Activated CD4-positive, alpha-beta T cell treated with anti-CD3 and anti-CD28 coated beads for 36 hours (primary cell): ENCODE results near the gene ZNF714. TPM values are rescaled to one million over a fixed set of nuclear protein-coding genes. Genes with fewer than 3 reads are reported as not detected.
A peak's percentile ranks its signal among the peaks of the same experiment; 100 is the strongest.

Source experiments
- ATAC-seq: fragments of 200-7000 bp; cut with Tn5 transposase; one replicate; pipeline ENCODE4 v1.10.0; 2021; ENCODE audit warnings: mild to moderate bottlenecking, moderate library complexity
- CTCF ChIA-PET: fragments of 350-600 bp; sonication (Branson Sonifier 250); formaldehyde crosslinking; loops from one replicate; lab custom pipeline; 2021; ENCODE audit warnings: antibody characterized with exemption; lab: Charles Lee
- POLR2A ChIA-PET: fragments of 350-600 bp; sonication (Branson Sonifier 250); formaldehyde crosslinking; loops from one replicate; lab custom pipeline; 2021; ENCODE audit warnings: antibody characterized with exemption, inconsistent platforms; lab: Charles Lee
- DNase-seq: peaks from one replicate; pipeline ENCODE4 v3.0.0-alpha.2; 2020
- H3K27ac Mint-ChIP-seq: one replicate; pipeline ENCODE4 v1.8.0; 2021; ENCODE audit warnings: mixed read lengths
- H3K27me3 Mint-ChIP-seq: one replicate; pipeline ENCODE4 v1.8.0; 2021; ENCODE audit warnings: mixed read lengths
- H3K36me3 Mint-ChIP-seq: one replicate; pipeline ENCODE4 v1.8.0; 2021; ENCODE audit warnings: low read depth, mixed read lengths
- H3K4me1 Mint-ChIP-seq: one replicate; pipeline ENCODE4 v1.8.0; 2021; ENCODE audit warnings: mixed read lengths
- H3K4me3 Mint-ChIP-seq: one replicate; pipeline ENCODE4 v1.8.0; 2021; ENCODE audit warnings: mild to moderate bottlenecking, moderate library complexity, mixed read lengths
- H3K9me3 Mint-ChIP-seq: one replicate; pipeline ENCODE4 v1.8.0; 2021; ENCODE audit warnings: low read depth, mixed read lengths
- intact Hi-C, 2 experiments: fragments of 100-400 bp; cut with DNase I in 1 of 2; cut with micrococcal nuclease in 1 of 2; formaldehyde crosslinking; loops; one replicate each; pipeline versions ENCODE4 v1.14.2 to v1.15.1; 2022 to 2024; cut with DNase I, micrococcal nuclease
- total RNA-seq, 2 experiments: library from RNA; stranded (reverse); gene quantifications; one replicate each; pipeline ENCODE4 v1.2.3, GENCODE V29; 2021

ZNF714 gene
- 10 to 100 TPM; 17.4 to 20.0 TPM for total RNA-seq

DNA sequence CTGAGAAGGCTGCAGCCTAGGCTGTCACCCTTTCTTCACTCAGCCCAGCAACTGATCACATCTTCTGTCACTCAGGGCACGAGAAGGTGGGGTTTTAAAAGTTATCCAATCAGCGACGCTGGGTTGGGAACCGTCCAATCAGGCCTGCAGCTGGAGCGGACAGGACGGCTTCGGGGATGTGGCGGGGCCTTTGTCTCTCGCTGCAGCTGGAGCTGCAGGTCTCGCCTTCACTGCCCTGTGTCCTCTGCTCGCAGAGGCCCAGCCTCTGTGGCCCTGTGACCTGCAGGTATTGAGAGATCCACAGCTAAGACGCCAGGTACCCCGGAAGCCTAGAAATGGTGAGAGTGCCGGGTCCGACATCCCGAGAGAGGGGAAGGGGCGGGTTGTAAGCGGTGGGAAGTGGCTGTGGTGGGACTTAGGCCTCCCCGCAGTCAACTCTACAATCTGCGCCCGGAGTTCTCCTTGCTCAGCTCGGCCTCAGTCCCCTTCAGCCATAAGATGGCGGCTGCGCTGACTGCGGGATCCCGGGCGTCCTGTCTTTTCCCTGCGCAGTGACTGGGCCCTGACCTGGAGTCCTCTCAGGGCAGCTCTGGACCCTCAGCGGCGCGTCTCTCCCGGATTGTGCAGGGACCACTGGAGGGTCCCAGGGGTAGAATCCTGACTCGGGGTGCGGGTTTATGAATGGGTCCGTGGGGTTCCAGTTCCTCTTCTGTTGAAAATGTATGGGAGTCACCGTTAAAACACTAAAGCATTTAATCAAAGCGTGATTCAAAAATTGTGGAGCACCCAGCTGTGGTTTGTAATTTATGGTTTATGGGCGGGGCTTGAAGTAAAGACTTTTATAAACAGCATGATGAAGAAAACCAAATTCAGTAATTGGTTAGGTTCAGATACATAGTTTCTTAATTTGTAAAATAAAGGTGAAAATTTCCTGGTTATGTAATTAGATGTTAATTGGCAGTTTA lies at the start of gene ZNF714:
ZNF714 (plus strand) TSS at position 193 of the 965 bp plus-strand sequence. CDS start 16,066 bp downstream, outside the sequence.
- Mint-ChIP-seq H3K4me3 (peak within 1 kb of the TSS; percentile 99), H3K36me3 (peaks cover 20% of the 10 kb centered on the region), H3K9me3 (no peaks in the 10 kb centered on the region), H3K27me3 (no peaks in the 10 kb centered on the region), H3K4me1 (peaks cover 24% of the 10 kb centered on the region), H3K27ac (peak within 1 kb of the TSS; percentile 97)
- ChIA-PET CTCF (interaction anchor here (1.1 kb wide), 1 partner anchor 12 kb away, joined by 4 read pairs; no protein-coding TSS in a partner anchor), POLR2A (interaction anchor here (0.7 to 1.6 kb wide), 4 partner anchors 54 to 83 kb away, joined by 4 to 5 read pairs (median 4); partner anchors contain the start of genes ZNF430 and ZNF431)
- intact Hi-C loops = loop anchor here (1.0 to 10.0 kb wide), 7 partner anchors 59 to 421 kb away; partner anchors contain the start of genes ZNF430 (in 1 of the 2), ZNF626 (in 1 of the 2), ZNF708 (in 1 of the 2) and ZNF85 (in 1 of the 2)
- DNase-seq (peak; percentile 89), ATAC-seq (peak; percentile 98)

DNA sequence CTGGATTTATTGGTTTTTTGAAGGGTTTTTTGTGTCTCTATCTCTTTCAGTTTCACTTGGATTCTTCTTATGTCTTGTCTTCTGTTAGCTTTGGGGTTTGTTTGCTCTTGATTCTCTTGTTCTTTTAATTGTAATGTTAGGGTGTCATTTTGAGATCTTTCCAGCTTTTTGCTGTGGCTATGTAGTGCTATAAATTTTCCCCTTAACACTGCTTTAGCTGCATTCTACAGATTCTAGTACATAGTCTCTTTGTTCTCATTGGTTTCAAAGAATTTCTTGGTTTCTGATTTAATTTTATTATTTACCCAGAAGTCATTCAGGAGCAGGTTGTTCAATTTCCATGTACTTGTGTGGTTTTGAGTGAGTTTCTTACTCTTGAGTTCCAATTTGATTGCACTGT lies 37.0 kb upstream of the ZNF714 start:
- ChIA-PET POLR2A (no interaction called here), CTCF (interaction anchor here (0.7 kb wide), 1 partner anchor 484 kb away, joined by 3 read pairs; no protein-coding TSS in a partner anchor)
- Mint-ChIP-seq H3K36me3 (peaks cover 80% of the 10 kb centered on the region), H3K4me1 (peaks cover 5% of the 10 kb centered on the region), H3K9me3 (peaks cover 52% of the 10 kb centered on the region), H3K27me3 (no peaks in the 10 kb centered on the region), H3K4me3 (no peak overlapping the region), H3K27ac (no peak overlapping the region)
- ATAC-seq = no peak
- DNase-seq = no peak
- intact Hi-C loops = no loop called here

DNA sequence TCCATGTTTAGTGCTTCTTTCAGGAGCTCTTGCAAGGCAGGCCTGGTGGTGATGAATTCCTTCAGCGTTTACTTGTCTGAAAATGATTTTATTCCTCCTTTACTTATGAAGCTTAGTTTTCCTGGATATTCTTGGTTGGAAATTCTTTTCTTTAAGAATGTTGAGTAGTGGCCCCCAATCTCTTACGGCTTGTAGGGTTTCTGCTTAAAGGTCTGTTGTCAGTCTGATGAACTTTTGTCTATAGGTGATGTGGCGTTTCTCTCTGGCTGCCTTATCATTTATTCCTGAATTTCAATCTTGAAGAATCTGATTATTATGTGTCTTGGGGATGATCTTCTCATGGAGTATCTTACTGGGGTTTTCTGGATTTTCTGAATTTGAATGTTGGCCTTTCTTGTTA lies 35.5 kb upstream of the ZNF714 start:
- intact Hi-C loops = no loop called here
- no peak overlapping the region for H3K27ac Mint-ChIP-seq

DNA sequence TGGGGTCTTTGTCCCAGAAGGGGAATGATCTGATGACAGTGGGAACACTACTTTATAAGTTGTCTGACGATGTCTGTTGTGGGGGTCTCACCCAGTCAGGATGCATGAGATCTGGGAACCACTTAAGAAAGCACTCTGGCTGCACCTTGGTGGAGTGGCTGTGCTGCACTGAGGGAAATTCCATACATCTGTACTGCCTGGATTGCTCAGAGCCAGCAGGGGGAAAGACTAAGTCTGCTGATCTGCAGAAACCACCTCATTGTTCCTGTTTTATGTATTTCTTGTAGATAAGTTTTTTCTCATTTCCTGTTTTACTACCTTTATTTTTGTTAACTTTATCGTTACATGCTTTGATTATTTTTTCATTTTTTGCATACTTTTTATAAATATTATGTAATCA lies 34.3 kb upstream of the ZNF714 start:
- H3K9me3 Mint-ChIP-seq = peaks cover 52% of the 10 kb centered on the region
- H3K27ac Mint-ChIP-seq = peak overlapping the region; percentile 43
- no peaks in the 10 kb centered on the region for H3K27me3 Mint-ChIP-seq
- intact Hi-C loops = no loop called here
- peaks cover 5% of the 10 kb centered on the region for H3K4me1 Mint-ChIP-seq
- CTCF ChIA-PET = no interaction called here
- H3K36me3 Mint-ChIP-seq = peaks cover 76% of the 10 kb centered on the region
- no peak for DNase-seq
- H3K4me3 Mint-ChIP-seq = no peak overlapping the region
- ATAC-seq = no peak
- POLR2A ChIA-PET = no interaction called here

More for the DNA sequence above, 35.5 kb upstream of the ZNF714 start:
- ChIA-PET CTCF (interaction anchor here (0.8 kb wide), 1 partner anchor 103 kb away, joined by 3 read pairs; no protein-coding TSS in a partner anchor), POLR2A (no interaction called here)
- H3K4me1 Mint-ChIP-seq = peaks cover 5% of the 10 kb centered on the region
- ATAC-seq = no peak
- peaks cover 78% of the 10 kb centered on the region for H3K36me3 Mint-ChIP-seq
- no peaks in the 10 kb centered on the region for H3K27me3 Mint-ChIP-seq
- no peak overlapping the region for H3K4me3 Mint-ChIP-seq
- DNase-seq = no peak
- H3K9me3 Mint-ChIP-seq = peaks cover 50% of the 10 kb centered on the region

DNA sequence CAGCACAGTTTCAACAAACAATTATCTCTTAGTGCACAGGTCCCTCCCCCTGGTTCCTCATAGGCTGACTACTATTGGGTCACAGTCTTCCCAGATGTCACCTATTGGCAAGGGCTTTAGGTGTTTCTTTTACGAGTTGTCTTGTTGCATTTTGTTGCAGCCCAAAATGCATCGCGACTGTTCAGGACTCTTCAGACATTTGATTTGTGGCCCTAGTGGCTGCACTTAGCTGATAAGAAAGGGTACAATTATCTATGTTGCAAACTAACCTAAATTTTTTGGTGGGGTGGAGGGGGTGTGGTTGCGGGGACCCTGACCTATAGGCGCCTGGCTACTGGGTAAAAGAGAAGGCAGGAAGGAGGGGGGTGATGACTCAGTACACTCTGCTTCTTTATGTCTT lies 29.1 kb upstream of the ZNF714 start:
- CTCF ChIA-PET = no interaction called here
- DNase-seq (no peak), ATAC-seq (no peak)
- peaks cover 75% of the 10 kb centered on the region for H3K36me3 Mint-ChIP-seq
- H3K27ac Mint-ChIP-seq = no peak overlapping the region
- H3K4me3 Mint-ChIP-seq = no peak overlapping the region
- H3K4me1 Mint-ChIP-seq = no peaks in the 10 kb centered on the region
- no peaks in the 10 kb centered on the region for H3K27me3 Mint-ChIP-seq
- intact Hi-C loops = no loop called here
- POLR2A ChIA-PET = no interaction called here
- H3K9me3 Mint-ChIP-seq = peaks cover 28% of the 10 kb centered on the region

DNA sequence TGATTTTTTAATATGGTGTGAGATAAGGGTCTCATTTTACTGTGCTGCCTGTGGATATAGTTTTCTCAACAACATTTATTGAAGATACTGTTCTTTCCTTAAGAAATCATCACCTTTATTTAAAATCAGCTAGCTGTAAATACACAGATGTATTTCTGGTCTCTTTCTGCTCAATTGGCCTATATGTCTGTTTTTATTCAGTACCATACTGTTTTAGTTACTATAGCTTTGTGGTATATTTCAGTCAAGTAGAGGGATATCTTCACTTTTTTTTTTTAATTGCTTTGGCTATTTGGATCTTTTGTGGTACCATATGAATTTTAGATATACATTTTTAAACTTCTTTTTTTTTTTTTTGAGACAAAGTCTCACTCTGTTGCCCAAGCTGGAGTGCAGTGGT lies 16.7 kb upstream of the ZNF714 start:
- ChIA-PET POLR2A (interaction anchor here (0.6 kb wide), 1 partner anchor 501 kb away, joined by 3 read pairs; no protein-coding TSS in a partner anchor), CTCF (interaction anchor here (0.6 to 0.7 kb wide), 2 partner anchors 18 to 332 kb away, joined by 3 read pairs; partner anchors contain the start of gene ZNF493)
- intact Hi-C loops = no loop called here
- peaks cover 56% of the 10 kb centered on the region for H3K36me3 Mint-ChIP-seq
- DNase-seq (no peak), ATAC-seq (no peak)
- no peaks in the 10 kb centered on the region for H3K4me1 Mint-ChIP-seq
- H3K9me3 Mint-ChIP-seq = no peaks in the 10 kb centered on the region
- no peak overlapping the region for H3K27ac Mint-ChIP-seq
- no peaks in the 10 kb centered on the region for H3K27me3 Mint-ChIP-seq
- no peak overlapping the region for H3K4me3 Mint-ChIP-seq

DNA sequence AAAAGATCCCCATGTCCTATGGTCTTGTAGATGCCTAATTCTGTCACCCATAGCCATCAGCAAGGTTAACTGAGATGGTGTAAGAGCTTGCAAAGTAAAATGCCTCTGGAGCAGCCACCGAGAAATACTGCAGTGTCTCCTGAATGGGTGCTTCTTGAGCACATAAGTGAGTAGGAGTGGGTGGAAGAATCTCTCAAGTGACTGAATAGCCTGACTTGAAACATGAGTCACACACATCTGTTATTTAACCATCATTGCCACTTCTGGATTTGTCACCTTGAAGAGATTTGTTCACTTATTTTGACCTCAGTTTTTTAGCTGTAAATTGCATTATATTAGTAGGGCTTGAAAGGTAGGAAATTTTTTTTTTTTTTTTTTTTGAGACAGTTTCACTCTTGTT lies 2.3 kb downstream of the ZNF714 start:
- Mint-ChIP-seq H3K4me3 (no peak overlapping the region), H3K27ac (peak overlapping the region; percentile 42), H3K36me3 (peaks cover 20% of the 10 kb centered on the region), H3K27me3 (no peaks in the 10 kb centered on the region), H3K9me3 (no peaks in the 10 kb centered on the region), H3K4me1 (peaks cover 24% of the 10 kb centered on the region)
- CTCF ChIA-PET = no interaction called here
- ATAC-seq (peak; percentile 57), DNase-seq (peak; percentile 49)
- intact Hi-C loops = loop anchor here in 1 of 2 experiments (1.0 to 10.0 kb wide), 3 partner anchors 61 to 308 kb away; partner anchors contain the start of genes ZNF66 and ZNF708
- POLR2A ChIA-PET = interaction anchor here (0.6 kb wide), 1 partner anchor 679 kb away, joined by 3 read pairs; no protein-coding TSS in a partner anchor

DNA sequence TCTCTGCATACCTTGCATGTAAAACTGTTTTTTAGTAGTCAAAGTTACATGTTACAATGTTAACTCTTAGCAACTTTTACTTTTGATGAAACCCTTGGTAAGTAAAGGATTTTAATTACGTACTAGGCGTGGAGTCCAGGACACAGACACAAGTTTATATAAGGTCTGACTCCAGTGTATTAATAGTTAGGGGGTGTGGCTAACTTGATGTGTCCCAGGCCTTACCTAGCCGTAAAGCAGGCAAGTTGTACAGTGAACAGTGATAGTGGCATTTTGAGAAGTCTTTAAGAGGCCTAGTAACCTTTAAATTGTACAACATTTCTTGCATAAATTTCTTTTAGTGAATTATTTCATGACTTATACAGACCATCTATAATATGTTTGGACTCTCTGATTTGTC lies 5.9 kb downstream of the ZNF714 start:
- intact Hi-C loops = loop anchor here in 1 of 2 experiments (10.0 kb wide), 1 partner anchor 237 kb away; the partner anchor contains the start of gene ZNF708
- CTCF ChIA-PET = no interaction called here
- H3K27me3 Mint-ChIP-seq = no peaks in the 10 kb centered on the region
- H3K4me1 Mint-ChIP-seq = peaks cover 26% of the 10 kb centered on the region
- DNase-seq = no peak
- ATAC-seq = no peak
- peaks cover 30% of the 10 kb centered on the region for H3K36me3 Mint-ChIP-seq
- H3K4me3 Mint-ChIP-seq = no peak overlapping the region
- POLR2A ChIA-PET = no interaction called here
- no peaks in the 10 kb centered on the region for H3K9me3 Mint-ChIP-seq
- no peak overlapping the region for H3K27ac Mint-ChIP-seq

DNA sequence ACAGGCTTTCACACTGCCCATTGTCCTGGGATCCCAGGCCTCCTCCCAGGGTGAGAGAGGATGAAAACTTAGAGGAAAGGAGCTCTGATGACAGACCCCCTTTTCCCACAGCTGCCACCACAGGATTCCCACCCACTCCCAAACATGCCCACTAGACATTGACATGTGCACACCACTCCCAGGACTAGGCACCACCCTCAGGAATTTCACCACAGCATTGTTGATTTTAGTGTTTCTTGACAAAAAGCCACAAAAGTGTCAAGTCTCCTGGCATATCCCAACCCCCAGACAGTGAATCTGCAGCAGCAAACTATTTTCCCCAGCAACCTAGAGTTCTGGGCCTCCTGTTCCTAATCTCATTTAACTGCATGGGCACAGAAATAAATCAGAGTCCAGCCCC lies 10.1 kb downstream of the ZNF714 start:
- CTCF ChIA-PET = no interaction called here
- no peaks in the 10 kb centered on the region for H3K27me3 Mint-ChIP-seq
- no peaks in the 10 kb centered on the region for H3K9me3 Mint-ChIP-seq
- no peak for ATAC-seq
- intact Hi-C loops = no loop called here
- DNase-seq = no peak
- H3K27ac Mint-ChIP-seq = no peak overlapping the region
- peaks cover 2% of the 10 kb centered on the region for H3K4me1 Mint-ChIP-seq
- H3K36me3 Mint-ChIP-seq = peaks cover 20% of the 10 kb centered on the region
- POLR2A ChIA-PET = interaction anchor here (1.4 kb wide), 1 partner anchor 61 kb away, joined by 4 read pairs; no protein-coding TSS in a partner anchor
- H3K4me3 Mint-ChIP-seq = no peak overlapping the region

DNA sequence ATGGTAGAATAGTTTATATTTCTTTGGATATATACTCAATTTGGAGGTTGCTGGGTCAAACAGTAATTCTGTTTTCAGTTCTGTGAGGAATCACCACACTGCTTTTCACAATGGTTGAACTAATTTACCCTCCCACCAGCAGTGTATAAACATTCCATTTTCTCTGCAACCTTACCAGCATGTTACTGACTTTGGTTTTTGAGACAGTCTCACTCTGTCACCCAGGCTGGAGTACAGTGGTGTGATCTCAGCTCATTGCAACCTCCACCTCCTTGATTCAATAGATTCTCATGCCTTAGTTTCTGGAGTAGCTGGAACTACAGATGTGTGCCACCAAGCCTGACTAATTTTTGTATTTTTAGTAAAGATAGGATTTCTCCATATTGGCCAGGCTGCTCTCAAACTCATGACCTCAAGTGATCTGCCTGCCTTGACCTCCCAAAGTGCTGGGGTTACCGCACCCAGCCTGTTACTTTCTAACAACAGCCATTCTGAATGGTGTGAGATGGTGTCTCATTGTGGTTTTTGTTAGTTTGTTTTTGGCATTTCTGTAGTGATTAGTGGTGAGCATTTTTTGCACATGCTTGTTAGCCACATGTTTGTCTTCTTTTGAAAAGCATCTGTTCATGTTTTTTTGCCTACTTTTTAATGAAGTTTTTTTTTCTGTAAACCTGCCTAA lies 12.5 kb downstream of the ZNF714 start:
- Mint-ChIP-seq H3K27ac (no peak overlapping the region), H3K27me3 (no peaks in the 10 kb centered on the region), H3K36me3 (peaks cover 23% of the 10 kb centered on the region), H3K4me1 (peaks cover 2% of the 10 kb centered on the region), H3K9me3 (no peaks in the 10 kb centered on the region), H3K4me3 (no peak overlapping the region)
- intact Hi-C loops = no loop called here
- DNase-seq = no peak
- ATAC-seq = no peak
- CTCF ChIA-PET = interaction anchor here (0.6 kb wide), 1 partner anchor 873 kb away, joined by 4 read pairs; no protein-coding TSS in a partner anchor
- POLR2A ChIA-PET = interaction anchor here (0.6 kb wide), 1 partner anchor 389 kb away, joined by 3 read pairs; no protein-coding TSS in a partner anchor

DNA sequence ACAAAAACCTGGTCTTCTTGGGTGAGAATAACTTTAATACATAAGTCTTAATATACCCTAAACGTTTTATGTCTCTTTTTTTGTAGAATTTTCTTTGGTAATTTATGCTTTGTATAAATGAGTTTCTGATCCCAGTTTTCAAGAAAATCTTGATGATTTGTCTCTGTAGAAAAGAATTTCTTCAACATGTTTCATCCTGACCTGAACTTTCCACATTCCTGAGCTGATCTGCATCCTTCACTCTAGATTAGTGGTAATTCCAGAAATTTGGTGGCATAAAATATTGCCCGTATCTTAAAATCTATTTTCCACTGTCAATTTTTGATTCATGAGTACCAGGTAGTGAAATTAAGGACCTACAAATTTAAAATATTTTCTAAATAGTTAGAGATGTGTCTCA lies 16.3 kb downstream of the ZNF714 start:
- H3K9me3 Mint-ChIP-seq = no peaks in the 10 kb centered on the region
- ChIA-PET CTCF (interaction anchor here (0.6 kb wide), 1 partner anchor 16 kb away, joined by 3 read pairs; no protein-coding TSS in a partner anchor), POLR2A (no interaction called here)
- ATAC-seq (no peak), DNase-seq (no peak)
- H3K4me3 Mint-ChIP-seq = no peak overlapping the region
- H3K4me1 Mint-ChIP-seq = no peaks in the 10 kb centered on the region
- H3K27me3 Mint-ChIP-seq = no peaks in the 10 kb centered on the region
- intact Hi-C loops = no loop called here
- H3K27ac Mint-ChIP-seq = no peak overlapping the region
- peaks cover 27% of the 10 kb centered on the region for H3K36me3 Mint-ChIP-seq
